IMR-90 (cell line): ENCODE results near the gene HHIPL1. TPM values are rescaled to one million over a fixed set of nuclear protein-coding genes. Genes with fewer than 3 reads are reported as not detected.

ENCODE experiments used
- ATAC-seq: fragments of 200-7000 bp; cut with Tn5 transposase; 2 replicates; pipeline ENCODE4 v1.9.1; 2020; ENCODE audit warnings: low read depth, mild to moderate bottlenecking, moderate library complexity
- BruUV-seq: library from RNA; stranded (reverse); fragments of 400-500 nt; replicated peaks from 2 replicates; lab custom pipeline; 2021; lab: Mats Ljungman, UMichigan
- CTCF ChIA-PET: fragments of 300-600 bp; formaldehyde crosslinking; extraction: SDS; loops from one replicate; lab custom pipeline; 2021; ENCODE audit warnings: antibody characterized with exemption; lab: Yijun Ruan, JAX
- POLR2A ChIA-PET: fragments of 300-600 bp; sonication (Branson Sonifier 250); formaldehyde crosslinking; loops from one replicate; lab custom pipeline; 2022; ENCODE audit warnings: antibody characterized with exemption; ENCODE audit not compliant: unreplicated experiment; lab: Charles Lee
- DNase-seq: peaks from one replicate; pipeline ENCODE4 v3.0.0; 2013
- H2AFZ ChIP-seq: replicated peaks from 2 replicates; pipeline ENCODE3; 2013; ENCODE audit warnings: low read length, mild to moderate bottlenecking; ENCODE audit not compliant: poor library complexity
- H2AK5ac ChIP-seq: 2 replicates; pipeline ENCODE4 v1.6.1; 2013; ENCODE audit warnings: low read depth, low read length, inconsistent platforms
- H2AK9ac ChIP-seq: replicated peaks from 2 replicates; pipeline ENCODE3; 2013; ENCODE audit warnings: mild to moderate bottlenecking, low read depth, low read length, moderate library complexity; ENCODE audit not compliant: poor library complexity
- H2BK120ac ChIP-seq: 2 replicates; pipeline ENCODE4 v1.6.1; 2013; ENCODE audit warnings: low read depth, low read length, inconsistent platforms
- H2BK15ac ChIP-seq: 3 replicates; pipeline ENCODE4 v1.6.1; 2013; ENCODE audit warnings: low read depth, low read length, inconsistent platforms
- H2BK20ac ChIP-seq: 2 replicates; pipeline ENCODE4 v1.6.1; 2013; ENCODE audit warnings: low read depth, mild to moderate bottlenecking, inconsistent platforms, low read length, moderate library complexity
- H2BK5ac ChIP-seq: 2 replicates; pipeline ENCODE4 v1.6.1; 2013; ENCODE audit warnings: mild to moderate bottlenecking, low read depth, low read length, inconsistent platforms; ENCODE audit not compliant: poor library complexity, severe bottlenecking
- H3K14ac ChIP-seq: replicated peaks from 2 replicates; pipeline ENCODE4 v1.6.1; 2013; ENCODE audit warnings: low read depth, low read length, inconsistent platforms
- H3K18ac ChIP-seq: 2 replicates; pipeline ENCODE4 v1.6.1; 2013; ENCODE audit warnings: low read depth, low read length, control low read depth
- H3K23ac ChIP-seq: 2 replicates; pipeline ENCODE4 v1.6.1; 2013; ENCODE audit warnings: low read depth, low read length, inconsistent platforms
- H3K27ac ChIP-seq: 2 replicates; pipeline ENCODE4 v1.5.1; 2013; ENCODE audit warnings: mild to moderate bottlenecking, control low read depth, low read length; ENCODE audit not compliant: insufficient read depth
- H3K27me3 ChIP-seq: 2 replicates; pipeline ENCODE4 v1.6.1; 2013; ENCODE audit warnings: low read length; ENCODE audit not compliant: control insufficient read depth, insufficient read depth
- H3K36me3 ChIP-seq: 2 replicates; pipeline ENCODE4 v1.6.1; 2013; ENCODE audit warnings: low read length, mixed read lengths; ENCODE audit not compliant: control insufficient read depth, insufficient read depth
- H3K4ac ChIP-seq: 2 replicates; pipeline ENCODE4 v1.6.1; 2013; ENCODE audit warnings: low read depth, low read length, inconsistent platforms
- H3K4me1 ChIP-seq: 2 replicates; pipeline ENCODE4 v1.6.1; 2013; ENCODE audit warnings: low read length, mixed read lengths; ENCODE audit not compliant: control insufficient read depth, insufficient read depth
- H3K4me2 ChIP-seq: 2 replicates; pipeline ENCODE4 v1.6.1; 2013; ENCODE audit warnings: low read depth, mild to moderate bottlenecking, control low read depth, low read length, moderate library complexity
- H3K4me3 ChIP-seq: 2 replicates; pipeline ENCODE4 v1.5.1; 2013; ENCODE audit warnings: low read depth, mild to moderate bottlenecking, control low read depth, low read length, moderate library complexity; ENCODE audit not compliant: insufficient read depth
- H3K56ac ChIP-seq: 2 replicates; pipeline ENCODE4 v1.6.1; 2013; ENCODE audit warnings: low read length, inconsistent platforms; ENCODE audit not compliant: insufficient read depth; ENCODE audit errors: extremely low read depth
- H3K79me1 ChIP-seq, 2 experiments: 2 replicates each; pipeline ENCODE4 v1.6.1; 2013; ENCODE audit warnings: low read length in 2 of 2, inconsistent platforms in 1 of 2, low read depth in 1 of 2
- H3K9ac ChIP-seq: 2 replicates; pipeline ENCODE4 v1.6.1; 2013; ENCODE audit warnings: low read depth, low read length, control low read depth
- H3K9me1 ChIP-seq: 2 replicates; pipeline ENCODE4 v1.6.1; 2013; ENCODE audit warnings: low read length, inconsistent platforms; ENCODE audit not compliant: insufficient read depth
- H3K9me3 ChIP-seq: 2 replicates; pipeline ENCODE4 v1.6.1; 2013; ENCODE audit warnings: low read length; ENCODE audit not compliant: control insufficient read depth, insufficient read depth
- H4K20me1 ChIP-seq: 2 replicates; pipeline ENCODE4 v1.6.1; 2013; ENCODE audit warnings: low read length, inconsistent platforms; ENCODE audit not compliant: insufficient read depth
- H4K5ac ChIP-seq: 2 replicates; pipeline ENCODE4 v1.6.1; 2013; ENCODE audit warnings: mild to moderate bottlenecking, low read depth, low read length, control low read depth
- H4K8ac ChIP-seq, 2 experiments: 2 replicates each; pipeline ENCODE4 v1.6.1; 2013; ENCODE audit warnings: low read depth in 2 of 2, low read length in 2 of 2, control low read depth in 1 of 2, inconsistent platforms in 1 of 2
- H4K91ac ChIP-seq: 2 replicates; pipeline ENCODE4 v1.6.1; 2013; ENCODE audit warnings: low read depth, low read length, inconsistent platforms; ENCODE audit not compliant: insufficient read depth
- BHLHE40 ChIP-seq: fragments of 150-350 bp; IDR thresholded peaks from 2 replicates; pipeline ENCODE4 v1.6.1; 2016; ENCODE audit warnings: mild to moderate bottlenecking, low read depth, low read length
- CEBPB ChIP-seq: IDR thresholded peaks from 2 replicates; pipeline ENCODE4 v1.6.1; 2012; ENCODE audit warnings: low read depth, low read length, improper control_type of control experiment
- CHD1 ChIP-seq: IDR thresholded peaks from 2 replicates; pipeline ENCODE4 v1.6.1; 2012; ENCODE audit warnings: low read depth, low read length, improper control_type of control experiment
- FOS ChIP-seq: fragments of 150-350 bp; IDR thresholded peaks from 2 replicates; pipeline ENCODE4 v1.6.1; 2016; ENCODE audit warnings: low read depth, low read length
- MAZ ChIP-seq: IDR thresholded peaks from 2 replicates; pipeline ENCODE4 v1.6.1; 2012; ENCODE audit warnings: low read depth, mild to moderate bottlenecking, low read length, improper control_type of control experiment, moderate library complexity, borderline replicate concordance
- MXI1 ChIP-seq: IDR thresholded peaks from 2 replicates; pipeline ENCODE4 v1.6.1; 2012; ENCODE audit warnings: low read depth, mild to moderate bottlenecking, low read length, moderate library complexity, borderline replicate concordance
- NFE2L2 ChIP-seq: fragments of 150-350 bp; IDR thresholded peaks from 2 replicates; pipeline ENCODE4 v1.6.1; 2016; ENCODE audit warnings: low read depth, mild to moderate bottlenecking, low read length
- POLR2A ChIP-seq: IDR thresholded peaks from 2 replicates; pipeline ENCODE4 v1.6.1; 2012; ENCODE audit warnings: mild to moderate bottlenecking, low read depth, low read length
- RAD21 ChIP-seq: IDR thresholded peaks from 2 replicates; pipeline ENCODE4 v1.6.1; 2012; ENCODE audit warnings: low read length, improper control_type of control experiment
- RCOR1 ChIP-seq: IDR thresholded peaks from 2 replicates; pipeline ENCODE4 v1.6.1; 2012; ENCODE audit warnings: mild to moderate bottlenecking, low read length, improper control_type of control experiment; ENCODE audit not compliant: insufficient replicate concordance
- RFX5 ChIP-seq: IDR thresholded peaks from 2 replicates; pipeline ENCODE4 v1.8.0; 2012; ENCODE audit warnings: low read depth, mild to moderate bottlenecking, low read length, moderate library complexity
- SMC3 ChIP-seq: fragments of 150-350 bp; IDR thresholded peaks from 2 replicates; pipeline ENCODE4 v1.6.1; 2016; ENCODE audit warnings: low read depth, mild to moderate bottlenecking, antibody characterized with exemption, low read length, moderate library complexity
- WGBS, 2 experiments: methylation state at CpG; one replicate each; pipeline versions ENCODE4 v1.1.5 to v1.1.7; 2013; ENCODE audit warnings: missing lambda C conversion rate in 2 of 2; ENCODE audit not compliant: insufficient read length in 1 of 2; ENCODE audit errors: extremely low coverage in 2 of 2; 5-methylcytosine and 5-hydroxymethylcytosine counted together
- dilution Hi-C: fragments of 300-500 bp; cut with HindIII; formaldehyde crosslinking; loops from one replicate; pipeline ENCODE4 v1.14.3; 2018; ENCODE audit warnings: low sequenced_read_pairs; ENCODE audit not compliant: unreplicated experiment
- in situ Hi-C: fragments of 300-500 bp; cut with MboI; formaldehyde crosslinking; loops from 3 replicates; pipeline ENCODE4 v1.14.3; 2019; ENCODE audit warnings: low sequenced_read_pairs, inconsistent platforms, mixed read lengths
- intact Hi-C: fragments of 100-400 bp; cut with micrococcal nuclease; formaldehyde crosslinking; loops from 2 replicates; pipeline ENCODE4 v1.10.0; 2022
- polyA plus RNA-seq, 3 experiments: library from polyadenylated mRNA; depleted of rRNA; stranded (reverse); fragments of >200 nt; gene quantifications; 2 replicates each; pipeline ENCODE4 v1.2.3, GENCODE V29; 2012; ENCODE audit warnings: low replicate concordance in 1 of 3
- total RNA-seq: library from RNA; depleted of rRNA; stranded (reverse); fragments of >200 nt; gene quantifications from 2 replicates; pipeline ENCODE4 v1.2.3, GENCODE V29; 2012
- TF ChIP-seq, protein P1 (sequence below): conservative IDR thresholded peaks from 2 replicates; pipeline ENCODE4 v1.5.1; 2012; ENCODE audit warnings: mild to moderate bottlenecking, low read depth, low read length, improper control_type of control experiment
- TF ChIP-seq, protein P2 (sequence below): fragments of 150-350 bp; IDR thresholded peaks from 2 replicates; pipeline ENCODE4 v1.6.1; 2016; ENCODE audit warnings: low read depth, mild to moderate bottlenecking, low read length, moderate library complexity, borderline replicate concordance

The HHIPL1 gene
- total and polyA plus RNA-seq, 2 of the 4 experiments (the other 2 are of a cell fraction) = 0.65 to 0.72 TPM

DNA sequence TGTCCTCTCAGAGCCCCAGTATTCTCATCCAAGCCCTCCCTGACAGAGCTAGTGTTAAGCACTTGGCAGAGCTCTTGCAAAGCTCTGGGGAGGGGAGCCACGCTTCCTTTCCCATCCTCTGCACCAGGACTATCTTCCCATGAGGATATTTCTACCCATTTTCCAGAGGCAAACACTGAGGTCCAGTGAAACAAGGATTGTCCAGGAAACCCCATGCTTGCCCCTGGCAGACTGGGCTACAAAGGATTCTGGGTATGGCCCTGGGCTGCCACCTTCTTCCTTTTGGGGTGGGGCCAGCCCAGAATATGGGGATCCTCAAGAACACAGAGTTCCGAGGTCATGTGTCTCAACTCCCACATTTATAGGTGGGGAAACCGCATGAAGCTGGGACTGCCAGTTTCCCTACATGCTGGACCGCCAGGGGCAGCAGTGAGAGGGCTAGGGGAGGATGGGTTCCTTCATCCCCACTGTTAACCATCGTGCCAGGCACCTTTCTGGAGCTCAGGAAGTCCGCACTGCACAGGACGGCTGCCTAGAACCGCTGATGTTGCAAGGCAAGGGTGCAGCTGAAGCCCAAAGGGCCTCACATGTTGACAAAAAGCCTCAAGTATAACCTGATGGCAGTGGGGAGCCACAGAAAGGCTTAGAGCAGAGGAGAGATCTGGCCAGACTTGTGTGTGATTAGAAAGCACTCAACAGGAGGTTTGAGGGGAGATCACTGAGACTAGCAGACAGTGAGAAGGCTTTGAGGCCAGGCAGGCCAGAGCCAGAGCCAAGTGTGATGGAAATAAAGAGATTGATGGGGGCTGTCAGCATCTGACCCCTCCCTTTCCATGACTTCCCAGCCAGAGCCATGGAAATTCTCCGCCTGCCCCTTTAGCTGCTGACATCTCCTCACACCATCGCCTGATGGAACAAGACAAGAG, 35.4 kb upstream of the HHIPL1 start:
- no peaks in the 10 kb centered on the region for H3K27me3 ChIP-seq
- ChIA-PET POLR2A (no interaction called here), CTCF (interaction anchor here (0.6 to 1.1 kb wide), 2 partner anchors 35 to 93 kb away, joined by 3 to 4 read pairs; no protein-coding TSS in a partner anchor)
- H3K4me1 ChIP-seq = peaks cover 13% of the 10 kb centered on the region
- no peak overlapping the region for H2BK20ac ChIP-seq
- no peaks in the 10 kb centered on the region; the same call in 1 of the 2 replicates for H3K9me1 ChIP-seq
- no peak overlapping the region for H3K18ac ChIP-seq
- no peak overlapping the region for H2BK5ac ChIP-seq
- BruUV-seq = no TSS peak
- no peak overlapping the region for H4K91ac ChIP-seq
- no peak overlapping the region for H3K14ac ChIP-seq
- no peak overlapping the region for H2BK15ac ChIP-seq
- in situ Hi-C loops = no loop called here
- H4K8ac ChIP-seq = peak overlapping the region in 1 of 2 experiments; percentile 45; a peak in 1 of 4 replicates
- intact Hi-C loops = no loop called here
- no peak overlapping the region for H3K23ac ChIP-seq
- peak; percentile 34 for ATAC-seq
- no peak overlapping the region for H2BK120ac ChIP-seq
- H2AFZ ChIP-seq = peak overlapping the region; percentile 54
- H3K27ac ChIP-seq = no peak overlapping the region
- WGBS, 2 experiments = 43% methylated on average over 2 of the region's 10 CpGs; no CpG with 5 or more reads in 1 of the 2 experiments
- H4K20me1 ChIP-seq = no peaks in the 10 kb centered on the region
- no peak overlapping the region for H3K56ac ChIP-seq
- no peak overlapping the region for H3K4me2 ChIP-seq
- H3K9me3 ChIP-seq = no peaks in the 10 kb centered on the region
- no peak overlapping the region for H3K4me3 ChIP-seq
- H3K4ac ChIP-seq = no peak overlapping the region
- peak; percentile 33 for DNase-seq
- H3K79me1 ChIP-seq = peaks cover 0 to 13% of the 10 kb centered on the region in 2 experiments; a peak in 2 of 4 replicates
- no peak overlapping the region for H2AK5ac ChIP-seq
- no peak overlapping the region for H3K9ac ChIP-seq
- dilution Hi-C loops = no loop called here
- H3K36me3 ChIP-seq = no peaks in the 10 kb centered on the region
- peak overlapping the region; percentile 39 for H2AK9ac ChIP-seq
- H4K5ac ChIP-seq = no peak overlapping the region
- TF ChIP-seq SMC3 (peak; percentile 35; the same call in 1 of the 2 replicates), FOS (no peak), CHD1 (no peak), MAZ (no peak), CEBPB (no peak), RFX5 (no peak), RCOR1 (no peak), BHLHE40 (no peak), RAD21 (peak; percentile 46), POLR2A (no peak), NFE2L2 (no peak), MXI1 (no peak)
- TF ChIP-seq, protein P1, sequence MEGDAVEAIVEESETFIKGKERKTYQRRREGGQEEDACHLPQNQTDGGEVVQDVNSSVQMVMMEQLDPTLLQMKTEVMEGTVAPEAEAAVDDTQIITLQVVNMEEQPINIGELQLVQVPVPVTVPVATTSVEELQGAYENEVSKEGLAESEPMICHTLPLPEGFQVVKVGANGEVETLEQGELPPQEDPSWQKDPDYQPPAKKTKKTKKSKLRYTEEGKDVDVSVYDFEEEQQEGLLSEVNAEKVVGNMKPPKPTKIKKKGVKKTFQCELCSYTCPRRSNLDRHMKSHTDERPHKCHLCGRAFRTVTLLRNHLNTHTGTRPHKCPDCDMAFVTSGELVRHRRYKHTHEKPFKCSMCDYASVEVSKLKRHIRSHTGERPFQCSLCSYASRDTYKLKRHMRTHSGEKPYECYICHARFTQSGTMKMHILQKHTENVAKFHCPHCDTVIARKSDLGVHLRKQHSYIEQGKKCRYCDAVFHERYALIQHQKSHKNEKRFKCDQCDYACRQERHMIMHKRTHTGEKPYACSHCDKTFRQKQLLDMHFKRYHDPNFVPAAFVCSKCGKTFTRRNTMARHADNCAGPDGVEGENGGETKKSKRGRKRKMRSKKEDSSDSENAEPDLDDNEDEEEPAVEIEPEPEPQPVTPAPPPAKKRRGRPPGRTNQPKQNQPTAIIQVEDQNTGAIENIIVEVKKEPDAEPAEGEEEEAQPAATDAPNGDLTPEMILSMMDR = peak; percentile 64
- TF ChIP-seq, protein P2, sequence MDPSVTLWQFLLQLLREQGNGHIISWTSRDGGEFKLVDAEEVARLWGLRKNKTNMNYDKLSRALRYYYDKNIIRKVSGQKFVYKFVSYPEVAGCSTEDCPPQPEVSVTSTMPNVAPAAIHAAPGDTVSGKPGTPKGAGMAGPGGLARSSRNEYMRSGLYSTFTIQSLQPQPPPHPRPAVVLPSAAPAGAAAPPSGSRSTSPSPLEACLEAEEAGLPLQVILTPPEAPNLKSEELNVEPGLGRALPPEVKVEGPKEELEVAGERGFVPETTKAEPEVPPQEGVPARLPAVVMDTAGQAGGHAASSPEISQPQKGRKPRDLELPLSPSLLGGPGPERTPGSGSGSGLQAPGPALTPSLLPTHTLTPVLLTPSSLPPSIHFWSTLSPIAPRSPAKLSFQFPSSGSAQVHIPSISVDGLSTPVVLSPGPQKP = no peak
